GM18498 (cell line): Measurements from ENCODE around the gene CENPU.
"Not testable (repeated sequence)": the region's sequence is repeated elsewhere in the genome, so short reads cannot be mapped to it uniquely, and the experiment has no call there.

Experiments
- ATAC-seq: cut with Tn5 transposase; IDR thresholded peaks from one replicate; pipeline ENCODE4 v1.9.1; 2021; ENCODE audit warnings: mild to moderate bottlenecking, moderate library complexity; ENCODE audit not compliant: unreplicated experiment

The CENPU gene

GRCh38 chr4:184733654-184734524 is at the start of gene CENPU:
CENPU (minus strand) TSS chr4:184734096; CDS start chr4:184734062, 34 bp downstream.
- ATAC-seq, result peak; percentile 94

- ATAC-seq, result no peak
Observed at GRCh38 chr4:184782731-184783373, 49.0 kb upstream of the CENPU start.

GRCh38 chr4:184779160-184779559 is 45.3 kb upstream of the CENPU start:
- not testable (repeated sequence) for ATAC-seq

GRCh38 chr4:184778325-184778724 is 44.4 kb upstream of the CENPU start:
- ATAC-seq, result no peak

- no peak for ATAC-seq
Observed at GRCh38 chr4:184776821-184777220, 42.9 kb upstream of the CENPU start.

GRCh38 chr4:184775854-184776555 is 42.1 kb upstream of the CENPU start:
- ATAC-seq, result no peak

GRCh38 chr4:184774152-184774551 is 40.3 kb upstream of the CENPU start:
- ATAC-seq, result no peak

- ATAC-seq, result no peak
Observed at GRCh38 chr4:184771416-184771815, 37.5 kb upstream of the CENPU start.

GRCh38 chr4:184769141-184769765 is 35.4 kb upstream of the CENPU start:
- no peak for ATAC-seq

GRCh38 chr4:184768296-184768695 is 34.4 kb upstream of the CENPU start:
- no peak for ATAC-seq

- no peak for ATAC-seq
Observed at GRCh38 chr4:184766446-184766845, 32.5 kb upstream of the CENPU start.

GRCh38 chr4:184765473-184766340 is 31.8 kb upstream of the CENPU start:
- no peak for ATAC-seq

- no peak for ATAC-seq
Observed at GRCh38 chr4:184764601-184765000, 30.7 kb upstream of the CENPU start.

GRCh38 chr4:184763150-184763780 is 29.4 kb upstream of the CENPU start:
- no peak for ATAC-seq

GRCh38 chr4:184762100-184762499 is 28.2 kb upstream of the CENPU start:
- ATAC-seq, result peak; percentile 92

- no peak for ATAC-seq
Observed at GRCh38 chr4:184760681-184761080, 26.8 kb upstream of the CENPU start.

- ATAC-seq, result no peak
Observed at GRCh38 chr4:184757810-184758209, 23.9 kb upstream of the CENPU start.

GRCh38 chr4:184756399-184756798 is 22.5 kb upstream of the CENPU start:
- ATAC-seq, result no peak

GRCh38 chr4:184755278-184755677 is 21.4 kb upstream of the CENPU start:
- ATAC-seq, result no peak
